ENCODE results near the gene PTER.

DNA sequence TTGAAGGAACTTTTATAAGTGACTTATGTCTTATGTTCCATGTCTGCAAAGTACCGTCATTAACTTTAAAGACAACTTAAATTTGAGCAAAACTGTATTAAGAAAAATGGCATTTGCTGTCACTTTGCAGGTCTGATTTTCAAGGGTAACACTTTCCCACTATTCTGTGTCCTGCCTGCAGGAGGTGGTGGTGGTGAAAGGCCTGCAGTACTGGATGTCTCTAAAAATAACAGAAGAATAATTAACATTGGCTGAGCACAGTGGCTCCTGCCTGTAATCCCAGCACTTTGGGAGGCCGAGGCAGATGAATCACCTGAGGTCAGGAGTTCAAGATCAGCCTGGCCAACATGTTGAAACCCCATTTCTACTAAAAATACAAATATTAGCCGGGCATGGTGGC, 13.2 kb upstream of the PTER start:
- no peak for TF ChIP-seq CTCF (IDR thresholded peaks at IDR 0.05)
- no peak for TF ChIP-seq POLR2A (IDR thresholded peaks at IDR 0.05)
- TF ChIP-seq POLR2AphosphoS5 (IDR thresholded peaks at IDR 0.05) = no peak
